Measurements from ENCODE around the gene NUMB.
A peak's percentile ranks its signal among the peaks of the same experiment; 100 is the strongest.

Gene NUMB

GRCh38 chr14:73258076-73258475 lies 200.3 kb downstream of the NUMB start:
- DNase-seq, result no peak

DNA sequence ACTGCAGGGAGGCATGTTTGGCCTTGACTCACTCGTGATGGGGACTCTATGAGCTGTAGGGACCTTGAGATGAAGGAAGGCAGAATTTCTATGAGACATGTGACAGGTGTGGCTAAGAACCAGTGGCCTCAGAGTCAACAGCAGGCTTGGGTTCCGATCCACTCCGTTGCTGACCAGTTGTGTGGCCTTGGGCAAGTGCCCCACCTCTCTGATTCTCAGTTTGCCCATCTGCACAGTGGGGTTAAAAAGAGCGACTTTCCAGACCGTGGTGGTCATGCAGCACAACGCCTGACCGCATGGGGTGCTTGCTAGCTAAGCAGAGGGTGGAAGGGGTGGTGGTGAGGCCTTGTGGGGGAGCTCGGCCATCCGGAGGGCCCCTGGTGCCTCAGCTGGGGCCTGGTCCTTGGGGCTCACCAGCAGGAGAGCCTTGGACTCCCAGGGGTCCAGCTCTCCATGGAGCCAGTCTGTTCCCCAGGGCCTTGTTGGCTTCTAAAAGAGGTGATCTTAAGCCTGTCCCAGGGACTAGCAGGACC lies 202.6 kb downstream of the NUMB start:
- DNase-seq, result no peak

- no peak for DNase-seq
Measured at GRCh38 chr14:73255005-73255400, 203.3 kb downstream of the NUMB start.

- no peak for DNase-seq
Measured at GRCh38 chr14:73254247-73255004, 203.9 kb downstream of the NUMB start.

DNA sequence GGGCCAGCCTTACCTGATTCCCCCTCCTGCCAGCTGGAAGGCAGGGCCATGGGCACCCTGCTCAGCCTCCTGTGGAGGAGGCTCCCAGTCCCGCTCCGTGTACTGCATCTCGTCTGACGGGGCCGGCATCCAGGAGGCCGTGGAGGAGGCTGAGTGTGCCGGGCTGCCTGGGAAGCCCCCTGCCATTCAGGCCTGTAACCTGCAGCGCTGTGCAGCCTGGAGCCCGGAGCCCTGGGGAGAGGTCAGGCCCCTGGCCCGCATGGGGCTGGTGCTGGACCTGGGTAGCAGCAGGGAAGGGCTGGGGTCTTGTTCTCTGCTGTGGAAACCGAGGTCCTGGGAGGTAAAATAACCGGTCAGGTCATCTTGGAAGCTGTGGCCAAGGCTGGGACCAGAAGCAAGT lies 204.6 kb downstream of the NUMB start:
- DNase-seq, result no peak

DNA sequence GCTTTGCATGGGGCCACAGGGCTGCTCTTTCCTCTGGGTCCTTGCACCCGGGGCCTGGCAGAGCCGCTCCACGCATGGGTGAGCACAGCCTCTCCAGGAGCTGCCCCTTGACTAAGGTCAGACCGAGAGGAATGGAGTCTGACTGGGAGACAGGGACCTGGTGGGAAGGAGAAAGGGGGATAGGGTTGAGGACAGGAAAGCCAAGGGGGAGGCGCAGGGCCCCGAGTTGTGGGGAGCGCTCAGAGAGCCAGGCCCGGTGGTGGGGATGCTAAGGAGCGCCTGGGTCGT lies 205.1 kb downstream of the NUMB start:
- no peak for DNase-seq

GRCh38 chr14:73252491-73253322 lies 205.6 kb downstream of the NUMB start:
- DNase-seq, result no peak

DNA sequence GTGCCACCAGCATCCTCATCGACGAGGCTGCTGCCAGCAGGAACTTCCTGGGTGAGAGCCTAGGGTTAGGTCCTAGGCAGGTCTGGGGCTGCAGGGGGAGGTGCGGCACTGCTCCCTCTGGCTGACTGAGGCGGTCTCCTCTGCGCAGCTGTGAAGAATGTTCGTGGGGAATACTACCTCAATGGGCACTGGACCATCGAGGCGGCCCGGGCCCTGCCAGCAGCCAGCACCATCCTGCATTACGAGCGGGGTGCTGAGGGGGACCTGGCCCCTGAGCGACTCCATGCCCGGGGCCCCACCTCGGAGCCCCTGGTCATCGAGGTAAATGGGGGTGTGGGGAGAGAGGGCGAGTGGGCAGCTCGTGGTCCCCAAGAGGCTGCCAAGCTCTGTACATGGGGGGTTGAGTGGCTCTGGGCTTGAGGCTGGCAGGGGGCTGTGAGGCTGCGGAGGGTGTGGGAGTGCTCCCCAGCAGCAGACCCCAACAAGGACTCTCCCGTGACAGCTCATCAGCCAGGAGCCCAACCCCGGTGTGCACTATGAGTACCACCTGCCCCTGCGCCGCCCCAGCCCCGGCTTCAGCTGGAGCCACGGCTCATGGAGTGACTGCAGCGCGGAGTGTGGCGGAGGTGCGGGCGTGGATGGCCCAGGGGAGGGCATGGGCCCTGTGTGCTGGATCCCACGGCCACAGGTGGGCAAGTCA lies 206.7 kb downstream of the NUMB start:
- no peak for DNase-seq

DNA sequence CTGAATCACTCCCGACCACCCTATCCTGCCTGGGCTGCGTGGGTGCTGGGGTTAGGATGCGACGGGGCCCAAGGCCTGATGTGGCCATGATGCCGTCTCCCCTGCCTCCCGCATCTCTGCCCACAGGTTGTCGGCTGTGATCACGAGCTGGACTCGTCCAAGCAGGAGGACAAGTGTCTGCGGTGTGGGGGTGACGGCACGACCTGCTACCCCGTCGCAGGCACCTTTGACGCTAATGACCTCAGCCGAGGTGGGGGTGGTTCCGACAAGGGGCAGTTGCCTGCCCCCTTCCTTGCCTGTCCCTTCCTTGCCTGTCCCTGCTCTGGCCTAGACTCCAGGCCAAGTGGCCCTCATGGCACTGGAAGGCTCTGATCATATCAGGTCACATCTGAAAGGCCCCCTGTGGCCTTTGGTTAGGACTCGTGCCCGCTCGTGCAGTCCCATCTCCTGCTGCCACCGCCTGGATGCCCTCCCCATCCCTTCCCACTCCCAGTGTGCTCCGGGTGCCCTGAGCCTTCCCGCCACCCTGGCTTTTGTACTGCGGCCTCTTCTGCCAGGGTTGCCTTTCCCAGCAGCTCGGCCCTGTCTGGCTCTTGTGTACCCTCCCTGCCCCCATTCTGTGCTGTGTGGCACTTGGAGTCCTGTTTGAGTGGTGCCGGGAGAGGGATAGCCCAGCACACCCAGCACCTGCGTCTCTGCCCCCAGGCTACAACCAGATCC lies 207.4 kb downstream of the NUMB start:
- DNase-seq, result no peak

- peak in 1 of 2 experiments; percentile 38 for DNase-seq
Measured at GRCh38 chr14:73250317-73250713, 208.0 kb downstream of the NUMB start.

DNA sequence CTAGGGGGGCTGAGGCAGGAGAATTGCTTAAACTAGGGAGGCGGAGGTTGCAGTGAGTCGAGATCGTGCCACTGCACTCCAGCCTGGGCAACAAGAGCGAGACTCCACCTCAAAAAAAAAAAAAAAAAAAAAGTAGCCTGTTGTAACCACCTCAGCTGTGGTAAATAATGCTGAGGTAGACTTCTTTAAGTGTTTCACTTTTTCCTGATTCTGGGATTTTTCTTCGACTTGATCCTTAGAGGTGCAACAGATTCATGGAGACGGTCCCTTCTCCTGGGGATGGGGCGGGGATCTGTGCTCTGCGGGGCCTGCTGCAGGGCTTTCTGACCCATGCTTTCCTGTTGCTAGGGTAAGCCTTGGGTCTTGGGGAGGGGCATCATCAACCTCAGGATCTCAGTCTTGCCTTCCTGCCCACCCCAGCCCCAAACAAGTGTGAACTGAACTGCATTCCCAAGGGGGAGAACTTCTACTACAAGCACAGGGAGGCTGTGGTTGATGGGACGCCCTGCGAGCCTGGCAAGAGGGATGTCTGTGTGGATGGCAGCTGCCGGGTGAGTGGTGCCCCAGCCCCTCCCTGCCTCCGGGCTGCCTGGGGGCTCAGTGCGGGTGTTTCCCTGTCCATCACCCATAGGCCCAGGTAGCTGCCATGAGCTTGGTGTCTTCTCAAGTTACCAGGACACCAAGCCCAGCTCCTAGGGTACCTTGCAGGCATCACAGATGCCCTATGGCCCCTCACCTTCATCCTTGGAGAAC lies 208.6 kb downstream of the NUMB start:
- DNase-seq, result no peak

DNA sequence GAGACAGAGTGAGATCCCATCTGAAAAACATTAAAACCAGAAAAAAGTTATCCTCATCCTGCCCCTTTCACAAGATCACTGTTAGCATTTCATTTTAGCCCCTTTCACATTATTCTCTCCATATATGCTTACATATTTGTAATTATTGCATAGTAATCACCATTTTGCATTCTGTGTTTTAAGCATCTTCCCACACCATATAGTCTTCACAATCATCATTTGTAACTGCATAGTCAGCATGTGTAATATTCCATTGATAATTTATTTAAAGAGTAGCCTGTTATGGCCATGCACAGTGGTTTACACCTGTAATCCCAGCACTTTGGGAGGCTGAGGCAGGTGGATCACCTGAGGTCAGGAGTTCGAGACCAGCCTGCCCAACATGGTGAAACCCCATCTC lies 209.2 kb downstream of the NUMB start:
- DNase-seq, result no peak

DNA sequence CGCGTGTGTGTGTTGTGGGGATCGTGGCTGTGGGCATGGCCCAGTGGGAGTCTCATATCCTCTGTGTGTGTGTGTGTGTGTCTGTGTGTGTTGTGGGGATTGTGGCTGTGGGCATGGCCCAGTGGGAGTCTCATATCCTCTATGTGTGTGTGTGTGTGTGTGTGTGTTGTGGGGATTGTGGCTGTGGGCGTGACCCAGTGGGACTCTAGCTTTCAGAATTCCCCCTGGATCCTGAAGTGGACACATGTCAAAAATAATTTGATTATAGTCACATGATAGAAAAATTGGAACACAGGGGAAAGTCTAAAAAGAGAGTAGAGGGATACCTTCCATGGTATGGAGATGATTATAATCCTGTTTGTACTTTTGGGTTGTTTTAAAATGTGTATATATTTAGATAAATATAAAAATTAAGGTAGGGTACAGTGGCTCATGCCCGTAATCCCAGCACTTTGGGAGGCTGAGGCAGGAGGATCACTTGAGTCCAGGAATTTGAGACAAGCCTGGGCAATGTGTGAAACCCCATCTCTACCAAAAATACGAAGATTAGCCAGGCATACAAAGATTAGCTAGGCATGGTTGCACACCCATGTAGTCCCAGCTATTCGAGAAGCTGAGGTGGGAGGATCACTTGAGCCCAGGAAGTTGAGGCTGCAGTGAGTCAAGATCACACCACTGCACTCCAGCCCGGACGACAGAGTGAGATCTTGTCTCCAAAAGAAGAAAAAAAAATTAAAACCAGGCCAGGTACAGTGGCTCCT lies 210.1 kb downstream of the NUMB start:
- DNase-seq, result no peak

DNA sequence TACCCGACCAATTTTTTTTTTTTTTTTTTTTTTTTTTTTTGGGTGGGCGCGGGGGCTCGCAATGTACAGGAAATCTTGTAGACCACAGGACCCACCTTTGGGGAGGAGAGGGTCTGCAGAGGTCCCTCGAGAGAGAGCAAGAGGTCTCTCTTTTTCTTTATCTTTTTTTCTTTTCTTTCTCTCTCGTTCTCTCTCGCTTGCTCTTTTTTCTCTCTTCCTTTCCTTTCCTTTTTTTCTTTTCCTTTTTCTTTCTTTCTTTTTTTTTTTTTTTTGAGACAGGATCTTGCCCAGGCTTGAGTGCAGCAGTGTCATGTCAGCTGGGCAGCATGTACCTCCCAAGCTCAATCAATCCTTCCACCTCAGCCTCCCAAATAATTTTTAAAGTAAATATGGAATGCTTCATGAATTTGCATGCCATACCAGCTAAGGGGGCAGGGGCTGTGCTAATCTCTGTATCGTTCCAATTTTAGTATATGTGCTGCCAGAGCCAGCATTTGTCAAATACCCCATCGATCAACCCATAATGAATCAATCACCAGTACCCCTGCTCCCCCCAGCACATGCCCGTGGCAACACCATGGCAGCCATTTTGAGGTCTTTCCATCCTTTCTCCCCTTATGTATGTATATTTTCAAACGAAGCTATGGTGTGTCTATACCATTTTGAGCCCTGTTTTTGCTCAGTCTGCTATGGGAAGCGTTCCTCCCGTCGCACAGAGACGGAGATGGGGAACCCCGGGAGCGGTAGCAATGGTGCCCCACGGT lies 211.8 kb downstream of the NUMB start:
- DNase-seq, result no peak

- peak in 1 of 2 experiments; percentile 48 for DNase-seq
Measured at GRCh38 chr14:73245480-73246325, 212.6 kb downstream of the NUMB start.

- DNase-seq, result peak in 1 of 2 experiments; percentile 51
Measured at GRCh38 chr14:73244541-73245290, 213.6 kb downstream of the NUMB start.

DNA sequence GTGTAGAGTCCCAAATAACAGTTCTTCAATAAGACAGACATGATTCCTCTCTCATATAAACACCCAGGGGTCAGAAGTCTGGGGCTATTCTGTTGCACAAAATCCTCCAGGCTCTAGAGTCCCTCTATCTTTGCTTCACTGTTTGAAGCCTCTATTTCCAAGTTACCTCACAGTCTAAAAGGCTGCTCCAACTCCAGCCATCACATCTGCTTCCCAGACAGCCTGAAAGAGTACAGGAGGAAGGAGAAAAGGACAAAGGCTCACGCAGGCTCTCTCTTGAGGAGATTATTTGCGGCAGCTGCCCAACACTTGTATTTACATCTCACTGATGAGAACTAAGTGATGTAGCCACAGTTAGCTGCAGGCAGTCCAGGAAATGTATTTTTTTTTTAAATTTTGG lies 214.6 kb downstream of the NUMB start:
- DNase-seq, result no peak

GRCh38 chr14:73243341-73243740 lies 215.0 kb downstream of the NUMB start:
- DNase-seq, result no peak
